GM21723 (cell line): ENCODE data around the gene OR6P1.

Experiments used
- ATAC-seq: cut with Tn5 transposase; IDR thresholded peaks from one replicate; pipeline ENCODE4 v1.9.1; 2021; ENCODE audit warnings: mild to moderate bottlenecking, moderate library complexity; ENCODE audit not compliant: unreplicated experiment

The OR6P1 gene

GRCh38 chr1:158520021-158520420, 50.4 kb downstream of the OR6P1 start:
- ATAC-seq: no peak

GRCh38 chr1:158516966-158517365, 53.4 kb downstream of the OR6P1 start:
- no peak for ATAC-seq
